K562 (cell line): ENCODE data around the gene HSD17B10. TPM values are rescaled to one million over a fixed set of nuclear protein-coding genes. Genes with fewer than 3 reads are reported as not detected.

Experiments used
- ATAC-seq: fragments of 200-7000 bp; cut with Tn5 transposase; 3 replicates; pipeline ENCODE4 v1.9.1; 2020; ENCODE audit warnings: moderate library complexity
- BruUV-seq: library from RNA; stranded (reverse); fragments of 400-500 nt; replicated peaks from 2 replicates; lab custom pipeline; 2021; lab: Mats Ljungman, UMichigan
- CTCF ChIA-PET: fragments of 300-600 bp; formaldehyde crosslinking; extraction: SDS; loops from one replicate; lab custom pipeline; 2021; ENCODE audit warnings: low intra/inter-chr PET ratio; lab: Yijun Ruan, JAX
- POLR2A ChIA-PET: fragments of 300-600, 350-650 bp; sonication (Branson Sonifier 250); formaldehyde crosslinking; extraction: SDS; loops from one replicate; lab custom pipeline; 2021; ENCODE audit warnings: antibody characterized with exemption, inconsistent platforms; lab: Yijun Ruan, JAX
- DNase-seq, 4 experiments: peaks; one replicate each; pipeline versions ENCODE4 v3.0.0 to v3.0.0-alpha.2; 2011 to 2018; ENCODE audit warnings: low spot score in 3 of 4, mixed read lengths in 3 of 4; ENCODE audit errors: extremely low read depth in 1 of 4
- FAIRE-seq: peaks from 2 replicates; lab custom pipeline; 2011; peaks lifted over from hg19 to GRCh38; lab: Jason Lieb, UNC
- H2AFZ ChIP-seq: 2 replicates; pipeline ENCODE4 v1.6.0; 2011; ENCODE audit warnings: low read depth, low read length, control low read depth, inconsistent platforms
- H3K27ac ChIP-seq: fragments of 200-600 bp; 3 replicates; pipeline ENCODE4 v1.8.0; 2011; ENCODE audit warnings: low read depth, mild to moderate bottlenecking, control low read depth, inconsistent platforms, low read length, moderate library complexity, mixed read lengths; ENCODE audit errors: extremely low read depth
- H3K27me3 ChIP-seq, 2 experiments: fragments of 300-600 bp in 1 of 2; 2 replicates in 1 of 2; 3 replicates in 1 of 2; pipeline versions ENCODE4 v1.6.0 to v1.8.0; 2011; ENCODE audit warnings: inconsistent platforms in 2 of 2, low read length in 2 of 2, mild to moderate bottlenecking in 1 of 2, mixed read lengths in 1 of 2, moderate library complexity in 1 of 2; ENCODE audit not compliant: control insufficient read depth in 2 of 2, insufficient read depth in 2 of 2
- H3K36me3 ChIP-seq: fragments of 300-600 bp; 3 replicates; pipeline ENCODE4 v1.8.0; 2011; ENCODE audit warnings: mild to moderate bottlenecking, low read length, inconsistent platforms; ENCODE audit not compliant: control insufficient read depth, insufficient read depth
- H3K4me1 ChIP-seq, 2 experiments: fragments of 200-600 bp in 1 of 2; replicated peaks in 1 of 2; 2 replicates in 1 of 2; 3 replicates in 1 of 2; pipeline versions ENCODE4 v1.5.1 to v1.8.0; 2011; ENCODE audit warnings: inconsistent platforms in 2 of 2, low read length in 2 of 2, mild to moderate bottlenecking in 1 of 2, mixed read lengths in 1 of 2, moderate library complexity in 1 of 2; ENCODE audit not compliant: control insufficient read depth in 2 of 2, insufficient read depth in 2 of 2
- H3K4me2 ChIP-seq: 2 replicates; pipeline ENCODE4 v1.6.1; 2011; ENCODE audit warnings: low read length, control low read depth, inconsistent platforms, mixed read lengths; ENCODE audit not compliant: insufficient read depth
- H3K4me3 ChIP-seq: fragments of 200-600 bp; sonication (generic), shearing (Covaris generic); 2 replicates; pipeline ENCODE4 v1.5.1; 2016; ENCODE audit warnings: control low read depth, inconsistent platforms
- H3K79me2 ChIP-seq: fragments of 200-600 bp; 3 replicates; pipeline ENCODE4 v1.8.0; 2011; ENCODE audit warnings: low read length, inconsistent platforms; ENCODE audit not compliant: control insufficient read depth, insufficient read depth
- H3K9ac ChIP-seq, 2 experiments: 2 replicates each; pipeline versions ENCODE4 v1.6.0 to v1.6.1; 2011; ENCODE audit warnings: low read depth in 2 of 2, low read length in 2 of 2, control low read depth in 1 of 2, inconsistent platforms in 1 of 2, mild to moderate bottlenecking in 1 of 2, mixed read lengths in 1 of 2; ENCODE audit not compliant: insufficient read depth in 1 of 2
- H3K9me1 ChIP-seq: one replicate; pipeline ENCODE4 v1.6.0; 2011; ENCODE audit warnings: inconsistent platforms, mild to moderate bottlenecking, low read length, moderate library complexity; ENCODE audit not compliant: control insufficient read depth, insufficient read depth
- H3K9me3 ChIP-seq: replicated peaks from 2 replicates; pipeline ENCODE4 v1.5.1; 2011; ENCODE audit warnings: low read depth, low read length, inconsistent platforms; ENCODE audit not compliant: control insufficient read depth, insufficient read depth
- H4K20me1 ChIP-seq: replicated peaks from 2 replicates; pipeline ENCODE4 v1.6.1; 2011; ENCODE audit warnings: low read length, inconsistent platforms, mixed read lengths; ENCODE audit not compliant: control insufficient read depth, insufficient read depth
- BCOR ChIP-seq: fragments of 450-650 bp; IDR thresholded peaks from 2 replicates; pipeline ENCODE4 v1.6.1; 2016
- CREB3 ChIP-seq: fragments of 450-650 bp; conservative IDR thresholded peaks from 2 replicates; pipeline ENCODE4 v1.6.1; 2016; ENCODE audit warnings: missing genetic modification characterization, low read depth, mild to moderate bottlenecking, missing compliant biosample characterization, moderate library complexity
- HMBOX1 ChIP-seq: sonication (generic); IDR thresholded peaks from 2 replicates; pipeline ENCODE4 v1.6.1; 2016
- SREBF2 ChIP-seq: sonication (generic); formaldehyde crosslinking; IDR thresholded peaks from 2 replicates; pipeline ENCODE4 v1.4.0; 2020; ENCODE audit warnings: mild to moderate bottlenecking, missing genetic modification reagents
- TOE1 ChIP-seq, 2 experiments: fragments of 450-650 bp in 1 of 2; sonication (generic) in 1 of 2; formaldehyde crosslinking in 1 of 2; IDR thresholded peaks; 2 replicates each; pipeline versions ENCODE4 v1.7.1 to v1.8.0; 2016 to 2022; ENCODE audit warnings: borderline replicate concordance in 2 of 2, mild to moderate bottlenecking in 2 of 2, antibody characterized with exemption in 1 of 2, inconsistent platforms in 1 of 2, low read depth in 1 of 2, missing genetic modification reagents in 1 of 2, moderate library complexity in 1 of 2
- TSC22D4 ChIP-seq: fragments of 450-650 bp; IDR thresholded peaks from 2 replicates; pipeline ENCODE4 v1.6.1; 2016; ENCODE audit warnings: missing genetic modification characterization, missing biosample characterization, control low read depth
- WGBS: fragments of 100-300 bp; shearing (Covaris generic); methylation state at CpG from one replicate; pipeline ENCODE4 v1.1.6; 2016; ENCODE audit warnings: low coverage, mixed read lengths; ENCODE audit not compliant: insufficient coverage; ENCODE audit errors: missing lambda C conversion rate; 5-methylcytosine and 5-hydroxymethylcytosine counted together
- in situ Hi-C: fragments of 300-500 bp; cut with MboI; formaldehyde crosslinking; loops from 4 replicates; pipeline ENCODE4 v1.15.0; 2018; ENCODE audit warnings: inconsistent platforms, mixed read lengths
- intact Hi-C: fragments of 100-400 bp; cut with micrococcal nuclease; formaldehyde crosslinking; loops from 2 replicates; pipeline ENCODE4 v1.14.2; 2022
- polyA plus RNA-seq, 8 experiments: library from polyadenylated mRNA; depleted of rRNA in 4 of 8; stranded (reverse) in 5 of 8; unstranded in 3 of 8; fragments of >200 nt; fragmentation: Nextera tagmentation in 2 of 8; fragmentation: Illumina TruSeq in 1 of 8; extraction: Ambion mirVana in 2 of 8; extraction: Trizol in 1 of 8; gene quantifications; 2 replicates each; pipeline versions ENCODE4 v1.2.1 to v1.2.3, GENCODE V29; 2011 to 2014; ENCODE audit warnings: inconsistent platforms in 1 of 8, missing spikeins in 1 of 8
- total RNA-seq, 7 experiments: library from RNA; depleted of rRNA in 6 of 7; stranded (reverse); fragments of >200 nt in 6 of 7; fragmentation: Illumina TruSeq in 2 of 7; extraction: Trizol in 2 of 7; gene quantifications; 2 replicates each; pipeline versions ENCODE4 v1.2.1 to v1.2.3, GENCODE V29; 2011 to 2021; ENCODE audit warnings: low replicate concordance in 1 of 7

Gene HSD17B10
- total and polyA plus RNA-seq, 9 of the 15 experiments (the other 6 are each of a cell fraction or from before 2014, with no cell fraction given): 45.3 to 221 (median 186) TPM

- ChIA-PET CTCF (no interaction called here), POLR2A (no interaction called here)
- no peak overlapping the region for H3K27ac ChIP-seq
- no peak overlapping the region for H3K4me2 ChIP-seq
- no peaks in the 10 kb centered on the region for H3K9me1 ChIP-seq
- H3K9ac ChIP-seq: no peak overlapping the region
- no peak for DNase-seq
- no peaks in the 10 kb centered on the region for H3K9me3 ChIP-seq
- H3K79me2 ChIP-seq: no peaks in the 10 kb centered on the region
- no peaks in the 10 kb centered on the region for H3K36me3 ChIP-seq
- no peaks in the 10 kb centered on the region; a peak in 2 of 5 replicates for H3K27me3 ChIP-seq
- H2AFZ ChIP-seq: no peak overlapping the region
- BruUV-seq: no TSS peak
- intact Hi-C loops (no loop called here), in situ Hi-C loops (no loop called here)
- no peaks in the 10 kb centered on the region for H4K20me1 ChIP-seq
- ATAC-seq: no peak
- 73% methylated on average over 10 of the region's 44 CpGs for WGBS
- no peak for TF ChIP-seq BCOR
- no peak for TF ChIP-seq TOE1 (IDR thresholded peaks at IDR 0.05; ENCODE audit: borderline replicate concordance)
- no peak for TF ChIP-seq TOE1 (CRISPR knock-in tag; IDR thresholded peaks at IDR 0.05; ENCODE audit: borderline replicate concordance, low read depth)
- no peak for TF ChIP-seq CREB3 (tag)
- TF ChIP-seq TSC22D4 (tag): no peak
- no peak for TF ChIP-seq HMBOX1
- no peak for TF ChIP-seq SREBF2
- FAIRE-seq: no peak
- peaks cover 6 to 11% of the 10 kb centered on the region in 2 experiments; a peak in 3 of 5 replicates for H3K4me1 ChIP-seq
- H3K4me3 ChIP-seq: no peak overlapping the region
Measured at GRCh38 chrX:53441531-53442321, 7.6 kb upstream of the HSD17B10 start.
